Esophagus squamous epithelium (tissue), 4 donors: ENCODE data around the gene GPN1.

ENCODE experiments used
- POLR2A ChIP-seq, 4 donors: fragments of 450-650 bp; IDR thresholded peaks; one replicate each; pipeline ENCODE4 v1.6.1; 2017; ENCODE audit warnings: antibody characterized with exemption in 4 of 4, mild to moderate bottlenecking in 4 of 4, moderate library complexity in 3 of 4
- TF ChIP-seq, protein P1 (sequence below), 6 experiments: fragments of 450-650 bp in 4 of 6; fragments of 200-600 bp in 2 of 6; sonication (generic) in 2 of 6; IDR thresholded peaks; one replicate each; pipeline ENCODE4 v1.5.1; 2016 to 2019; ENCODE audit warnings: antibody characterized with exemption in 6 of 6, mild to moderate bottlenecking in 4 of 6, moderate library complexity in 4 of 6

DNA sequence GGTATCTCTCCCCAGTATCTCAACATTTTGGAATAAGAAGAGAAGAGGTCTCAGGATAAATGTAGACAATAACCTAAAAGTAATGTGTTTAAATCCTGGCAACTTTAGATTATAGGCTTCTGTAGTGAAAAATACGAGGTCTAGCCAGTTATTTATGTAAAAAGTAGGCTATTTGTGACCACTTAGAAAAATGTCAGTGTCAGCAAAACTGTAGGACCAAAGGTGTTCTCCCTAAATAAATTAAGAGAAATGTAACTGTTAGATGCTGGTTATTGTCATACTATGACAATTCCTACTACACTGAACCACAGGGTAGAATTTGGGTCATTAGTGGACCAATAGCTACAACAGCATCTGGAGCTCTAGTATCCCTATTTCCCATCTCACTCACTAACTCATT, 32.5 kb downstream of the GPN1 start:
- TF ChIP-seq, protein P1, sequence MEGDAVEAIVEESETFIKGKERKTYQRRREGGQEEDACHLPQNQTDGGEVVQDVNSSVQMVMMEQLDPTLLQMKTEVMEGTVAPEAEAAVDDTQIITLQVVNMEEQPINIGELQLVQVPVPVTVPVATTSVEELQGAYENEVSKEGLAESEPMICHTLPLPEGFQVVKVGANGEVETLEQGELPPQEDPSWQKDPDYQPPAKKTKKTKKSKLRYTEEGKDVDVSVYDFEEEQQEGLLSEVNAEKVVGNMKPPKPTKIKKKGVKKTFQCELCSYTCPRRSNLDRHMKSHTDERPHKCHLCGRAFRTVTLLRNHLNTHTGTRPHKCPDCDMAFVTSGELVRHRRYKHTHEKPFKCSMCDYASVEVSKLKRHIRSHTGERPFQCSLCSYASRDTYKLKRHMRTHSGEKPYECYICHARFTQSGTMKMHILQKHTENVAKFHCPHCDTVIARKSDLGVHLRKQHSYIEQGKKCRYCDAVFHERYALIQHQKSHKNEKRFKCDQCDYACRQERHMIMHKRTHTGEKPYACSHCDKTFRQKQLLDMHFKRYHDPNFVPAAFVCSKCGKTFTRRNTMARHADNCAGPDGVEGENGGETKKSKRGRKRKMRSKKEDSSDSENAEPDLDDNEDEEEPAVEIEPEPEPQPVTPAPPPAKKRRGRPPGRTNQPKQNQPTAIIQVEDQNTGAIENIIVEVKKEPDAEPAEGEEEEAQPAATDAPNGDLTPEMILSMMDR (IDR thresholded peaks at IDR 0.05) = no peak
- no peak for TF ChIP-seq POLR2A (IDR thresholded peaks at IDR 0.05)
